DND-41 (cell line): ENCODE results near the gene IVL.

Source experiments
- CTCF ChIP-seq: IDR thresholded peaks from 2 replicates; pipeline ENCODE4 v1.5.1; 2012; ENCODE audit warnings: borderline replicate concordance, low read length, moderate library complexity, mild to moderate bottlenecking; ENCODE audit not compliant: poor library complexity, severe bottlenecking; ENCODE audit errors: extremely low read depth
- EZH2 ChIP-seq: IDR thresholded peaks from 3 replicates; pipeline ENCODE4 v1.6.1; 2012; ENCODE audit warnings: borderline replicate concordance, low read depth, mild to moderate bottlenecking, moderate library complexity, low read length, inconsistent platforms; ENCODE audit not compliant: severe bottlenecking

- no peak for TF ChIP-seq CTCF
- TF ChIP-seq EZH2: no peak
Measured at GRCh38 chr1:152886758-152887409, 21.5 kb upstream of the IVL start.
